ENCODE data around the gene CCSER1. TPM values are rescaled to one million over a fixed set of nuclear protein-coding genes. Genes with fewer than 3 reads are reported as not detected.

The CCSER1 gene
- total RNA-seq, 2 experiments from 2014 or later = not detected

GRCh38 chr4:90844241-90844640 lies 717.0 kb downstream of the CCSER1 start:
- no peak for DNase-seq (ENCODE audit: low spot score)
- Histone ChIP-seq H3K4me1 (ENCODE audit: insufficient read depth, low read length, poor library complexity, severe bottlenecking) (no peaks in the 10 kb centered on the region), H2AFZ (ENCODE audit: low read length) (no peak overlapping the region), H3K27ac (ENCODE audit: low read depth, low read length, poor library complexity, severe bottlenecking) (no peak overlapping the region), H3K36me3 (ENCODE audit: insufficient read depth, low read length) (no peaks in the 10 kb centered on the region), H4K20me1 (ENCODE audit: insufficient read depth, low read length) (no peaks in the 10 kb centered on the region), H3K4me3 (ENCODE audit: low read depth, low read length, poor library complexity, severe bottlenecking) (no peak overlapping the region), H3K9me2 (ENCODE audit: insufficient read depth, low read length) (no peaks in the 10 kb centered on the region), H3K79me2 (ENCODE audit: insufficient read depth, low read depth, low read length) (no peaks in the 10 kb centered on the region), H3K9me3 (ENCODE audit: low read length) (no peaks in the 10 kb centered on the region), H3K4me2 (ENCODE audit: low read length) (no peak overlapping the region)
- intact Hi-C loops (cut with micrococcal nuclease; ENCODE audit: unreplicated experiment) = no loop called here
- CTCF ChIA-PET (ENCODE audit: unreplicated experiment) = no interaction called here
- no TSS peak for BruUV-seq (replicated peaks)
- POLR2A ChIA-PET = no interaction called here
- TF ChIP-seq EZH2phosphoT487 (IDR thresholded peaks at IDR 0.05; ENCODE audit: borderline replicate concordance, low read depth, low read length) (no peak), CTCF (conservative IDR thresholded peaks at IDR 0.05; ENCODE audit: low read length) (no peak)

- Histone ChIP-seq H3K9me3 (ENCODE audit: low read length) (no peaks in the 10 kb centered on the region), H3K9me2 (ENCODE audit: insufficient read depth, low read length) (no peaks in the 10 kb centered on the region), H3K4me3 (ENCODE audit: low read depth, low read length, poor library complexity, severe bottlenecking) (no peak overlapping the region), H4K20me1 (ENCODE audit: insufficient read depth, low read length) (no peaks in the 10 kb centered on the region), H3K4me2 (ENCODE audit: low read length) (no peak overlapping the region), H3K27ac (ENCODE audit: low read depth, low read length, poor library complexity, severe bottlenecking) (no peak overlapping the region), H2AFZ (ENCODE audit: low read length) (no peak overlapping the region), H3K79me2 (ENCODE audit: insufficient read depth, low read depth, low read length) (no peaks in the 10 kb centered on the region), H3K36me3 (ENCODE audit: insufficient read depth, low read length) (no peaks in the 10 kb centered on the region), H3K4me1 (ENCODE audit: insufficient read depth, low read length, poor library complexity, severe bottlenecking) (no peaks in the 10 kb centered on the region)
- DNase-seq (ENCODE audit: low spot score) = no peak
- intact Hi-C loops (cut with micrococcal nuclease; ENCODE audit: unreplicated experiment) = no loop called here
- no peak for TF ChIP-seq EZH2phosphoT487 (IDR thresholded peaks at IDR 0.05; ENCODE audit: borderline replicate concordance, low read depth, low read length)
- TF ChIP-seq CTCF (conservative IDR thresholded peaks at IDR 0.05; ENCODE audit: low read length) = no peak
- BruUV-seq (replicated peaks) = no TSS peak
- ChIA-PET CTCF (ENCODE audit: unreplicated experiment) (no interaction called here), POLR2A (no interaction called here)
Measured at GRCh38 chr4:90845777-90846176, 718.6 kb downstream of the CCSER1 start.

- no peaks in the 10 kb centered on the region for H3K79me2 ChIP-seq (ENCODE audit: insufficient read depth, low read depth, low read length)
- H3K4me2 ChIP-seq (ENCODE audit: low read length) = no peak overlapping the region
- H3K9me2 ChIP-seq (ENCODE audit: insufficient read depth, low read length) = no peaks in the 10 kb centered on the region
- no peaks in the 10 kb centered on the region for H4K20me1 ChIP-seq (ENCODE audit: insufficient read depth, low read length)
- DNase-seq (ENCODE audit: low spot score) = no peak
- intact Hi-C loops (cut with micrococcal nuclease; ENCODE audit: unreplicated experiment) = no loop called here
- BruUV-seq (replicated peaks) = no TSS peak
- TF ChIP-seq CTCF (conservative IDR thresholded peaks at IDR 0.05; ENCODE audit: low read length) (no peak), EZH2phosphoT487 (IDR thresholded peaks at IDR 0.05; ENCODE audit: borderline replicate concordance, low read depth, low read length) (no peak)
- H3K9me3 ChIP-seq (ENCODE audit: low read length) = no peaks in the 10 kb centered on the region
- H2AFZ ChIP-seq (ENCODE audit: low read length) = no peak overlapping the region
- ChIA-PET CTCF (ENCODE audit: unreplicated experiment) (no interaction called here), POLR2A (interaction anchor here (0.8 kb wide), 1 partner anchor 18 kb away, joined by 3 read pairs; no protein-coding TSS in a partner anchor)
- H3K4me3 ChIP-seq (ENCODE audit: low read depth, low read length, poor library complexity, severe bottlenecking) = no peak overlapping the region
- H3K36me3 ChIP-seq (ENCODE audit: insufficient read depth, low read length) = no peaks in the 10 kb centered on the region
- H3K4me1 ChIP-seq (ENCODE audit: insufficient read depth, low read length, poor library complexity, severe bottlenecking) = no peaks in the 10 kb centered on the region
- H3K27ac ChIP-seq (ENCODE audit: low read depth, low read length, poor library complexity, severe bottlenecking) = no peak overlapping the region
Measured at GRCh38 chr4:90852237-90852636, 725.0 kb downstream of the CCSER1 start.
